Amniotic stem cell (primary cell): ENCODE data around the gene CAPN3.

ENCODE experiments used
- DNase-seq: peaks from one replicate; lab custom pipeline; 2025; lab: John Stamatoyannopoulos, UW

CAPN3 gene

GRCh38 chr15:42456531-42456930 is 97.2 kb downstream of the CAPN3 start:
- no peak for DNase-seq

- DNase-seq: peak; percentile 21
Measured at GRCh38 chr15:42456971-42457370, 97.7 kb downstream of the CAPN3 start.

- peak; percentile 81 for DNase-seq
Measured at GRCh38 chr15:42457445-42458442, 98.4 kb downstream of the CAPN3 start.

GRCh38 chr15:42461261-42461660 is 102.0 kb downstream of the CAPN3 start:
- no peak for DNase-seq
